SK-N-MC (cell line): Measurements from ENCODE around the gene PRKG1.
"Not testable (repeated sequence)": the region's sequence is repeated elsewhere in the genome, so short reads cannot be mapped to it uniquely, and the experiment has no call there.

Experiments
- DNase-seq: peaks from one replicate; pipeline ENCODE4 v3.0.0-alpha.2; 2011; ENCODE audit warnings: low read depth, low spot score
- H3K27ac ChIP-seq: fragments of 200-600 bp; sonication (generic); 2 replicates; pipeline ENCODE4 v1.5.1; 2016; ENCODE audit warnings: mixed run types
- H3K36me3 ChIP-seq: fragments of 200-600 bp; sonication (generic); 2 replicates; pipeline ENCODE4 v1.6.1; 2017; ENCODE audit warnings: antibody characterized with exemption, low read length, mixed read lengths; ENCODE audit not compliant: insufficient read depth
- H3K4me3 ChIP-seq: fragments of 200-600 bp; sonication (generic); 2 replicates; pipeline ENCODE4 v1.5.1; 2016
- H3K9ac ChIP-seq: fragments of 200-600 bp; sonication (generic); 2 replicates; pipeline ENCODE4 v1.8.0; 2017; ENCODE audit warnings: mixed run types, mixed read lengths; ENCODE audit not compliant: insufficient read length
- H3K9me3 ChIP-seq: fragments of 200-600 bp; sonication (generic); 2 replicates; pipeline ENCODE4 v1.6.1; 2017; ENCODE audit warnings: low read depth, mild to moderate bottlenecking, antibody characterized with exemption, low read length, moderate library complexity, mixed read lengths
- EZH2 ChIP-seq: fragments of 200-600 bp; sonication (generic); IDR thresholded peaks from one replicate; pipeline ENCODE4 v1.6.1; 2017; ENCODE audit warnings: antibody characterized with exemption
- FOXP2 ChIP-seq: optimal IDR thresholded peaks from 2 replicates; pipeline ENCODE3; 2011; ENCODE audit warnings: mild to moderate bottlenecking, moderate library complexity; ENCODE audit not compliant: insufficient read depth; ENCODE audit errors: extremely low read length, control extremely low read depth
- POLR2AphosphoS5 ChIP-seq: IDR thresholded peaks from 2 replicates; pipeline ENCODE4 v1.6.1; 2012; ENCODE audit warnings: mild to moderate bottlenecking, low read depth, low read length, borderline replicate concordance

The PRKG1 gene

GRCh38 chr10:51384971-51385370, 310.7 kb downstream of the PRKG1 start:
- no peaks in the 10 kb centered on the region for H3K9me3 ChIP-seq
- H3K4me3 ChIP-seq = no peak overlapping the region
- DNase-seq = no peak
- no peak overlapping the region for H3K27ac ChIP-seq
- H3K36me3 ChIP-seq = no peaks in the 10 kb centered on the region
- TF ChIP-seq POLR2AphosphoS5 (no peak), FOXP2 (no peak), EZH2 (no peak)
- H3K9ac ChIP-seq = no peak overlapping the region

- Histone ChIP-seq H3K9ac (no peak overlapping the region), H3K4me3 (no peak overlapping the region), H3K36me3 (no peaks in the 10 kb centered on the region), H3K9me3 (no peaks in the 10 kb centered on the region), H3K27ac (no peak overlapping the region)
- no peak for TF ChIP-seq EZH2
- no peak for DNase-seq
These were observed 312.1 kb downstream of the PRKG1 start for GRCh38 chr10:51386248-51386885.

- Histone ChIP-seq H3K9me3 (no peaks in the 10 kb centered on the region), H3K27ac (no peak overlapping the region), H3K4me3 (no peak overlapping the region), H3K9ac (no peak overlapping the region), H3K36me3 (no peaks in the 10 kb centered on the region)
- DNase-seq = no peak
- no peak for TF ChIP-seq EZH2
- no peak for TF ChIP-seq POLR2AphosphoS5
- TF ChIP-seq FOXP2 = no peak
These were observed 315.4 kb downstream of the PRKG1 start for GRCh38 chr10:51389415-51390321.

GRCh38 chr10:51393006-51393405, 318.7 kb downstream of the PRKG1 start:
- not testable (repeated sequence) for DNase-seq, H3K9ac ChIP-seq, H3K27ac ChIP-seq, H3K9me3 ChIP-seq, H3K4me3 ChIP-seq, H3K36me3 ChIP-seq

GRCh38 chr10:51394039-51394438, 319.8 kb downstream of the PRKG1 start:
- H3K9ac ChIP-seq = no peak overlapping the region
- DNase-seq = no peak
- H3K36me3 ChIP-seq = no peaks in the 10 kb centered on the region
- no peak overlapping the region for H3K27ac ChIP-seq
- H3K4me3 ChIP-seq = no peak overlapping the region
- H3K9me3 ChIP-seq = no peaks in the 10 kb centered on the region
- TF ChIP-seq EZH2 = no peak
- no peak for TF ChIP-seq POLR2AphosphoS5
- no peak for TF ChIP-seq FOXP2

GRCh38 chr10:51397244-51397643, 323.0 kb downstream of the PRKG1 start:
- Histone ChIP-seq H3K9ac (no peak overlapping the region), H3K27ac (no peak overlapping the region), H3K9me3 (no peaks in the 10 kb centered on the region), H3K4me3 (no peak overlapping the region), H3K36me3 (no peaks in the 10 kb centered on the region)
- TF ChIP-seq FOXP2 (no peak), EZH2 (no peak), POLR2AphosphoS5 (no peak)
- DNase-seq = no peak

- DNase-seq = no peak
- Histone ChIP-seq H3K36me3 (no peaks in the 10 kb centered on the region), H3K9me3 (no peaks in the 10 kb centered on the region), H3K4me3 (no peak overlapping the region), H3K9ac (no peak overlapping the region), H3K27ac (no peak overlapping the region)
- TF ChIP-seq POLR2AphosphoS5 (no peak), FOXP2 (no peak), EZH2 (no peak)
These were observed 323.4 kb downstream of the PRKG1 start for GRCh38 chr10:51397695-51398094.

- Histone ChIP-seq H3K36me3 (no peaks in the 10 kb centered on the region), H3K4me3 (no peak overlapping the region), H3K9me3 (no peaks in the 10 kb centered on the region), H3K27ac (no peak overlapping the region), H3K9ac (no peak overlapping the region)
- no peak for DNase-seq
- TF ChIP-seq EZH2 = no peak
- no peak for TF ChIP-seq FOXP2
- TF ChIP-seq POLR2AphosphoS5 = no peak
These were observed 325.6 kb downstream of the PRKG1 start for GRCh38 chr10:51399840-51400239.
